LHCN-M2 (cell line): Measurements from ENCODE around the gene MGAT5. TPM values are rescaled to one million over a fixed set of nuclear protein-coding genes. Genes with fewer than 3 reads are reported as not detected.

Experiments
- DNase-seq: peaks from one replicate; pipeline ENCODE4 v3.0.0-alpha.2; 2012; ENCODE audit warnings: low read depth
- total RNA-seq: library from RNA; depleted of rRNA; stranded (reverse); fragments of >200 nt; gene quantifications from 2 replicates; pipeline ENCODE4 v1.2.3, GENCODE V29; 2014

MGAT5 gene
- total RNA-seq, 1 experiment from 2014 or later = 33.1 TPM

- peak; percentile 81 for DNase-seq
Observed at GRCh38 chr2:134231965-134232340, 21.9 kb upstream of the MGAT5 start.

- no peak for DNase-seq
Observed at GRCh38 chr2:134232461-134232860, 21.4 kb upstream of the MGAT5 start.

GRCh38 chr2:134232868-134233727, 20.8 kb upstream of the MGAT5 start:
- peak; percentile 36 for DNase-seq

GRCh38 chr2:134233728-134234136, 20.1 kb upstream of the MGAT5 start:
- no peak for DNase-seq

GRCh38 chr2:134234535-134234934, 19.3 kb upstream of the MGAT5 start:
- no peak for DNase-seq

GRCh38 chr2:134235510-134236144, 18.2 kb upstream of the MGAT5 start:
- DNase-seq = no peak

- no peak for DNase-seq
Observed at GRCh38 chr2:134238371-134238770, 15.5 kb upstream of the MGAT5 start.

- DNase-seq = peak; percentile 62
Observed at GRCh38 chr2:134240061-134240460, 13.8 kb upstream of the MGAT5 start.

- no peak for DNase-seq
Observed at GRCh38 chr2:134241911-134242310, 12.0 kb upstream of the MGAT5 start.

- no peak for DNase-seq
Observed at GRCh38 chr2:134243244-134243643, 10.6 kb upstream of the MGAT5 start.

- no peak for DNase-seq
Observed at GRCh38 chr2:134244086-134244485, 9.8 kb upstream of the MGAT5 start.

- no peak for DNase-seq
Observed at GRCh38 chr2:134244587-134244986, 9.3 kb upstream of the MGAT5 start.

GRCh38 chr2:134245340-134245984, 8.4 kb upstream of the MGAT5 start:
- DNase-seq = peak; percentile 63

GRCh38 chr2:134246154-134246874, 7.6 kb upstream of the MGAT5 start:
- DNase-seq = no peak

GRCh38 chr2:134247679-134248078, 6.2 kb upstream of the MGAT5 start:
- no peak for DNase-seq

GRCh38 chr2:134248913-134249312, 5.0 kb upstream of the MGAT5 start:
- DNase-seq = no peak

GRCh38 chr2:134249755-134250154, 4.1 kb upstream of the MGAT5 start:
- DNase-seq = no peak

- no peak for DNase-seq
Observed at GRCh38 chr2:134250840-134251461, 2.9 kb upstream of the MGAT5 start.

- DNase-seq = no peak
Observed at GRCh38 chr2:134252092-134252750, 1.7 kb upstream of the MGAT5 start.

GRCh38 chr2:134253117-134253704, 661 bp upstream of the MGAT5 start:
- DNase-seq = no peak
